Hematopoietic multipotent progenitor cell treated with erythropoietin and hydrocortisone succinate and interleukin-3 and kit ligand, for 8 days (in vitro differentiated cells): Measurements from ENCODE around the gene VIPR2.
A peak's percentile ranks its signal among the peaks of the same experiment; 100 is the strongest.

ENCODE experiments used
- DNase-seq: peaks from one replicate; pipeline ENCODE4 v3.0.0-alpha.2; 2015

VIPR2 gene

GRCh38 chr7:159035571-159036073, 109.0 kb downstream of the VIPR2 start:
- no peak for DNase-seq

GRCh38 chr7:159034988-159035387, 109.7 kb downstream of the VIPR2 start:
- DNase-seq = no peak

- no peak for DNase-seq
Observed at GRCh38 chr7:159034394-159034793, 110.3 kb downstream of the VIPR2 start.

- DNase-seq = no peak
Observed at GRCh38 chr7:159033956-159034355, 110.7 kb downstream of the VIPR2 start.

- no peak for DNase-seq
Observed at GRCh38 chr7:159033473-159033825, 111.2 kb downstream of the VIPR2 start.

- DNase-seq = no peak
Observed at GRCh38 chr7:159032753-159033472, 111.8 kb downstream of the VIPR2 start.

GRCh38 chr7:159032322-159032721, 112.3 kb downstream of the VIPR2 start:
- DNase-seq = no peak

- no peak for DNase-seq
Observed at GRCh38 chr7:159031750-159032149, 112.9 kb downstream of the VIPR2 start.

GRCh38 chr7:159031135-159031701, 113.4 kb downstream of the VIPR2 start:
- DNase-seq = no peak

- DNase-seq = peak; percentile 10
Observed at GRCh38 chr7:159030490-159031134, 114.1 kb downstream of the VIPR2 start.

- no peak for DNase-seq
Observed at GRCh38 chr7:159028508-159029401, 115.9 kb downstream of the VIPR2 start.

GRCh38 chr7:159027789-159028507, 116.7 kb downstream of the VIPR2 start:
- DNase-seq = no peak

- no peak for DNase-seq
Observed at GRCh38 chr7:159027056-159027788, 117.4 kb downstream of the VIPR2 start.

GRCh38 chr7:159026271-159027055, 118.2 kb downstream of the VIPR2 start:
- DNase-seq = no peak

- no peak for DNase-seq
Observed at GRCh38 chr7:159025161-159025779, 119.4 kb downstream of the VIPR2 start.

GRCh38 chr7:159024280-159024951, 120.3 kb downstream of the VIPR2 start:
- DNase-seq = no peak

- DNase-seq = no peak
Observed at GRCh38 chr7:159023746-159024145, 120.9 kb downstream of the VIPR2 start.

- no peak for DNase-seq
Observed at GRCh38 chr7:159023206-159023605, 121.5 kb downstream of the VIPR2 start.

- DNase-seq = no peak
Observed at GRCh38 chr7:159022238-159022993, 122.3 kb downstream of the VIPR2 start.
